GM12875 (cell line): ENCODE measurements around the gene CYB561D2.
A peak's percentile ranks its signal among the peaks of the same experiment; 100 is the strongest.

Source experiments
- H3K4me3 ChIP-seq: one replicate; pipeline ENCODE4 v1.5.1; 2011; ENCODE audit warnings: low read depth, low read length, control low read depth
- CTCF ChIP-seq: IDR thresholded peaks from 2 replicates; pipeline ENCODE4 v1.5.1; 2011; ENCODE audit warnings: low read depth, mild to moderate bottlenecking, control low read depth, inconsistent platforms, low read length, moderate library complexity, borderline replicate concordance; ENCODE audit not compliant: insufficient read depth

The CYB561D2 gene

GRCh38 chr3:50341996-50342650 is 8.5 kb upstream of the CYB561D2 start:
- no peak for TF ChIP-seq CTCF
- H3K4me3 ChIP-seq = no peak overlapping the region

DNA sequence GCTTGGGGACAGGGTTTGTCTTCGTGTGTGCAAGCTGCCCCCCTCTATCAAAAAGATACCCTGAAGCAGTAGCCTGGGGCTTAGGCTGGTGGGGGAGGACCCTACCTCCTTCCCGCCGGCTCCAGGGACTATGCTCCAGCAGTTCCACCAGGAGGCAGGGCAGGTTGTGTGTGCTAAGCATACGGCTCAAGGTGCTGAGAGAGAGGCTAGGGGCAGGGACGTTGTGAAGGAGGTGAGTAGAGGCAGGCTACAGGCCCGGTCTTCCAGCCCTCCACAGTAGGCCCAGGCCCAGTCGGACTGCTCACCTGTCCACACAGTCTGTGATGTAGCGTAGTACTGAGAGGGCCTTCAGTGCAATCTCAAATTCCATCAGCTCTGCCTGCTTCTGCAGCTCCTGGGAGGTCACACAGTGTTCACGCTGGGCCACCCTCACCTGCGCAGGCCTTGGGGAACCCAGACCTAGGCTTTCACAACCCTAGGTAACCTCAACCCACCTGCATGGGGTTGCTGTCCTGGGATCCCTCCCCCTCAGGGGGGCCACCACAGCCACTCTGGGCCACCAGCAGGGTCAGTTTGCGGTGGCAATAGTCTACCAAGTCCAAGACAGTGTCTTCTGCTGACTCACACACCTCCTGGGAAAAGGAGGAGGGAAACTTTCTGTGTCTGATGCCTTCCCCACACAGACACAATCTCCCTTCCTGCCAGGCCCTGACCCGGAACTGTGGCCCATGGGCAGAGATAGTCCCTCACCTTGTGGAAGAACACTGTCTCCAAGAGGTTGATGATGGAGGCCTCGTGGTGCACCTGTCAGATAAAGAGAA is 7.6 kb upstream of the CYB561D2 start:
- no peak overlapping the region for H3K4me3 ChIP-seq
- no peak for TF ChIP-seq CTCF

GRCh38 chr3:50345008-50345407 is 5.7 kb upstream of the CYB561D2 start:
- no peak overlapping the region for H3K4me3 ChIP-seq

GRCh38 chr3:50345586-50346234 is 5.0 kb upstream of the CYB561D2 start, which contains the start of gene ZMYND10:
ZMYND10 (minus strand) TSS chr3:50345732; CDS start chr3:50345579, 153 bp downstream.
- H3K4me3 ChIP-seq = peak within 1 kb of the TSS; percentile 27
- 0 out of 2 replicates have a peak, but pooled peaks have one; percentile 3 for TF ChIP-seq CTCF

More at GRCh38 chr3:50345008-50345407, 5.7 kb upstream of the CYB561D2 start:
- TF ChIP-seq CTCF = no peak

DNA sequence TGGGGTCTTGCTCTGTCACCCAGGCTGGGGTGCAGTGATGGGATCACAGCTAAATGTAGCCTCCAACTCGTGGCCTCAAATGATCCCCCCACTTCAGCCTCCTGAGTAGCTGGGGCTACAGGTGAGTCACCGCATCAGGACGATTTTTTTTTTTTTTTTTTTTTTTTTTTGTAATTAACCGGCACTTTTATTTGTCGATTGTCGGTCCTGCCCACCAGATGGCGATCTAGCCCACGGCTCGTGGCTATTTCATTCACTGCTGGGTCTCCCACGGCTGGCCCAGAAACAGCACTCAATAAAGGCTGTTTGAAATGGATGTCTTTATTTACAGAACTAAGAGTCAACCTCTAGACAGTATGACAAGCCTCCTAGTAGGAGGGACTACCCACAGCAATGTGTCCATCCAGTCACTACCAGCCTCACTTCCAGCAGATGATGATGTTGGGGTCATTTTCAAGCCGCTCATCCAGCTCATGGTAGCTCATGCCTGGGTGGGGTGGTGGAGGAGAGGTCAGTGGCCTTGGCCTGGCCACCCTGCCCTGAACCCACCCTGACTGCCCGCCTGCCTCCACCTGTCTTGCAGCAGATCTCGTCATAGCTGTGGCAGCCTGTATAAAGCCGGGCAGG is 3.4 kb upstream of the CYB561D2 start:
- peak; percentile 50; the same call in 1 of the 2 replicates for TF ChIP-seq CTCF

DNA sequence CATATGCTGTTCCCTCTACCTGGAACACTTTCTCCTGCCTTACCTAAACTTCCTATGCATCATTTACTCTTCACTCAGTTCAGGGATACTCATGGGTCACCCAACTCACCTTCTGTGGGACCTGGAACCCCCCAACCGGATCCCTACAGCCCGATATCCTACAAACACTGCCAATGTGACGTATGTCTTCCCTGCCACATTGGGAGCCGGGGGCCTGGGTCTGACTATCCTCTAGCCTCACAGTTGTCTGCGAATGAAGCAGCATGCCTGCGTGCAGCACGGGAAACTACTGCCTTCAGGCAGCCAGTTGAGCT is 492 bp upstream of the CYB561D2 start:
- H3K4me3 ChIP-seq = peak overlapping the region; percentile 99
- no peak for TF ChIP-seq CTCF

More for the DNA sequence above, 3.4 kb upstream of the CYB561D2 start:
- H3K4me3 ChIP-seq = no peak overlapping the region
